BE2C (cell line): ENCODE measurements around the gene WWC2.
A peak's percentile ranks its signal among the peaks of the same experiment; 100 is the strongest.

Experiments used
- DNase-seq: peaks from one replicate; pipeline ENCODE4 v3.0.0-alpha.2; 2020
- H3K27me3 ChIP-seq: fragments of 250-450 bp; sonication (Bioruptor Pico); 2 replicates; pipeline ENCODE4 v1.5.1; 2020; ENCODE audit warnings: mild to moderate bottlenecking
- H3K36me3 ChIP-seq: fragments of 250-450 bp; sonication (Bioruptor Pico); 2 replicates; pipeline ENCODE4 v1.5.1; 2020; ENCODE audit warnings: mild to moderate bottlenecking
- H3K4me1 ChIP-seq: fragments of 250-450 bp; sonication (Bioruptor Pico); 2 replicates; pipeline ENCODE4 v1.5.1; 2020
- H3K4me3 ChIP-seq: 2 replicates; pipeline ENCODE4 v1.5.1; 2011; ENCODE audit warnings: low read depth, low read length
- H3K9me3 ChIP-seq: fragments of 250-450 bp; sonication (Bioruptor Pico); 2 replicates; pipeline ENCODE4 v1.5.1; 2020
- CTCF ChIP-seq: IDR thresholded peaks from 2 replicates; pipeline ENCODE4 v1.5.1; 2012; ENCODE audit warnings: mild to moderate bottlenecking, low read depth, low read length

The WWC2 gene

GRCh38 chr4:183249854-183250253 lies 150.8 kb downstream of the WWC2 start:
- TF ChIP-seq CTCF = peak; percentile 61
- peak; percentile 47 for DNase-seq
- H3K36me3 ChIP-seq = peaks cover 17% of the 10 kb centered on the region

DNA sequence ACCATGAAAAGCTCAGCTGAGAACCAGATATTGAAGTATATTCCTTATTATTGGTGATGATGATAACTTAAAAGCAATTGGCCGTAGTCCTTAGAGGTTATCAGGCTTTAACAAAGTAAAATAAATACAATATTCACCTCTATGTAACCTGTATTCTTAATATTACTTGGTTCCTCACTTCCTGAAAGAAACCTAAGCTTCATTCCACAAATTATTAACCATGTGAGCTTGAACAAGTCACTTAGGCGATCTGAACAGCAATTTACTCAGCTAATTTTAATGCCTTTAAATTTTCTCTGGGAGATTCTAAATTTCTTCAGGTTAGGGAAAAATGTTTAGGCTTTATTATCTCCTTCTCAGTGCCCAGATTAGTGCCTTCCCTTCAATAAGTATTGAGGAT lies 151.8 kb downstream of the WWC2 start:
- Histone ChIP-seq H3K4me3 (no peak overlapping the region), H3K9me3 (no peaks in the 10 kb centered on the region), H3K27me3 (no peaks in the 10 kb centered on the region), H3K4me1 (peaks cover 16% of the 10 kb centered on the region), H3K36me3 (peaks cover 17% of the 10 kb centered on the region)
- DNase-seq = no peak
- TF ChIP-seq CTCF = no peak

More at GRCh38 chr4:183249854-183250253, 150.8 kb downstream of the WWC2 start:
- peaks cover 16% of the 10 kb centered on the region for H3K4me1 ChIP-seq
- H3K4me3 ChIP-seq = no peak overlapping the region
- no peaks in the 10 kb centered on the region for H3K27me3 ChIP-seq
- H3K9me3 ChIP-seq = no peaks in the 10 kb centered on the region

DNA sequence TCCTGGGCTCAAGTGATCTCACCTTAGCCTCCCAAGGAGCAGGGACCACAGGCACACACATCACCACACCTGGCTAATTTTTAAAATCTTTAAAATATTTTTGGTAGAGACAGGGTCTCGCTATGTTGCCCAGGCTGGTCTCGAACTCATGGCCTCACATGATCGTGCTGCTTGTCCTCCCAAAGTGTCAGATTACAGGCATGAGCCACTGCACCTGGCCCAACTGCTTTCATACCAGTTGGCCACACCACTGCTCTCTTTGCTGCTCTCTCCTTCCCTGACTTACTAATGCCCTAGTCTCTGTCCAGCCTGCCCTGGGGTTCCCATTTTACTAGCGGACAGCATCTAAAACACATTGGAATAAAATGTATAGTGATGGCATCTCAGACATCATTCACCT lies 153.9 kb downstream of the WWC2 start:
- Histone ChIP-seq H3K36me3 (peaks cover 17% of the 10 kb centered on the region), H3K4me3 (no peak overlapping the region)

GRCh38 chr4:183253451-183253850 lies 154.4 kb downstream of the WWC2 start:
- TF ChIP-seq CTCF = no peak
- peaks cover 12% of the 10 kb centered on the region for H3K4me1 ChIP-seq
- no peak overlapping the region for H3K4me3 ChIP-seq
- H3K27me3 ChIP-seq = no peaks in the 10 kb centered on the region
- peaks cover 17% of the 10 kb centered on the region for H3K36me3 ChIP-seq
- no peaks in the 10 kb centered on the region for H3K9me3 ChIP-seq
- DNase-seq = no peak

More for the DNA sequence above, 153.9 kb downstream of the WWC2 start:
- DNase-seq = no peak
- no peak for TF ChIP-seq CTCF
- H3K9me3 ChIP-seq = no peaks in the 10 kb centered on the region
- H3K27me3 ChIP-seq = no peaks in the 10 kb centered on the region
- H3K4me1 ChIP-seq = peaks cover 14% of the 10 kb centered on the region

DNA sequence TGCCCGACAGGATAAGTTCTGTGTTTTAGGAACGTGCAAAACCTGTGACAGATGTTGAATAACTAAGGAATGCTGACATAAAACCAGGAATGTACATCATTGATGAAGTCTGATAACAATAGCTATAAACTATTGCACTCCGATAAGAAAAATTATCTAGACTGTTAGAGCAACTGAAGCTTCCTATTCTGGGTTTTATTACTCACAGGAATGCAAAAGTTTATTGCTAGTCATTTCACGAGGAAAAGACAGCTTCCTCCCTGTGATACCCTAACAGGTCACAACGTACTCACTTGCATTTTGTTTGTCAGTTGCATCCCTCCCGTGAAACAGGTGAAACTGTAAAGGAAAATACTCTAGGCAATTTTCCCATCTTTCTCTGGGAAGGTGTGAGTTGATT lies 155.1 kb downstream of the WWC2 start:
- DNase-seq = no peak
- Histone ChIP-seq H3K27me3 (no peaks in the 10 kb centered on the region), H3K36me3 (peaks cover 11% of the 10 kb centered on the region), H3K4me1 (peaks cover 5% of the 10 kb centered on the region; the same call in 1 of the 2 replicates), H3K4me3 (no peak overlapping the region), H3K9me3 (no peaks in the 10 kb centered on the region)
- TF ChIP-seq CTCF = no peak

DNA sequence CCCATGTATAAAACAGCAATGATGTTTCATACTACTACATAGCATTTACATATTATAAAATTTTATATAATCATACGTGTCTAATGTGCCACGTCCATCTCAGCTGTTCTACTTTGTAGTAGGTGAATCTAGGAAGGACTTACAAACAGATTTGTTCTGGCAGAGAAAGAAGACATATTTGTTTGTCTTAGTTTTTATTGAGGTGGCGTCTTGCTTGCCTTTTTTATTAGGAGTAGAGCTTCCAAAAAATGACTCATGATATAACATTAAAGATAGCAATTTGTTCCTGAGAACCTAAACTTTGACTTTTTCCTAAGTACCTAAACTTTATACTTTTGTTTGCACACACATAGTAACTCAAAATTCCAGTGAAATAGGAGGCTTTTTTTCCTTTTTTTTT lies 156.4 kb downstream of the WWC2 start:
- Histone ChIP-seq H3K27me3 (no peaks in the 10 kb centered on the region), H3K4me3 (no peak overlapping the region), H3K36me3 (peaks cover 3% of the 10 kb centered on the region), H3K4me1 (no peaks in the 10 kb centered on the region; the same call in 1 of the 2 replicates), H3K9me3 (no peaks in the 10 kb centered on the region)
- DNase-seq = no peak
- no peak for TF ChIP-seq CTCF
